B cell (primary cell): ENCODE data around the gene MYCBP2.

ENCODE experiments used
- CTCF ChIP-seq: fragments of 200-600 bp; IDR thresholded peaks from one replicate; pipeline ENCODE4 v1.8.0; 2022; ENCODE audit warnings: antibody characterized with exemption, mild to moderate bottlenecking
- EZH2 ChIP-seq: IDR thresholded peaks from 2 replicates; pipeline ENCODE4 v1.6.1; 2012; ENCODE audit warnings: borderline replicate concordance, low read depth, mild to moderate bottlenecking, moderate library complexity, low read length; ENCODE audit not compliant: insufficient read depth, poor library complexity, severe bottlenecking

GRCh38 chr13:77038907-77039480 lies 287.9 kb downstream of the MYCBP2 start:
- TF ChIP-seq CTCF (no peak), EZH2 (no peak)
